Stimulated activated CD4-positive, alpha-beta T cell treated with anti-CD3 and anti-CD28 coated beads, TNF-alpha, amount 100 ng/mL, for 24 hours (primary cell): ENCODE measurements around the gene ADAM12.

Experiments used
- DNase-seq, 3 experiments: peaks; one replicate each; pipeline ENCODE4 v3.0.0-alpha.2; 2020; ENCODE audit warnings: low read depth in 3 of 3

Gene ADAM12

GRCh38 chr10:126387931-126388911, at the start of gene ADAM12:
Gene ADAM12 (minus strand): TSS chr10:126388477. CDS start chr10:126388145, 332 bp downstream.
- no peak for DNase-seq

GRCh38 chr10:126437635-126438406, 49.5 kb upstream of the ADAM12 start:
- DNase-seq, result no peak

- DNase-seq, result no peak
Measured at GRCh38 chr10:126434235-126434634, 46.0 kb upstream of the ADAM12 start.

- DNase-seq, result no peak
Measured at GRCh38 chr10:126433351-126433750, 45.1 kb upstream of the ADAM12 start.

- no peak for DNase-seq
Measured at GRCh38 chr10:126432507-126432906, 44.2 kb upstream of the ADAM12 start.

GRCh38 chr10:126431816-126432215, 43.5 kb upstream of the ADAM12 start:
- no peak for DNase-seq

GRCh38 chr10:126430512-126430911, 42.2 kb upstream of the ADAM12 start:
- DNase-seq, result no peak

- no peak for DNase-seq
Measured at GRCh38 chr10:126429275-126429674, 41.0 kb upstream of the ADAM12 start.

- DNase-seq, result no peak
Measured at GRCh38 chr10:126425489-126426065, 37.3 kb upstream of the ADAM12 start.

GRCh38 chr10:126425032-126425431, 36.8 kb upstream of the ADAM12 start:
- DNase-seq, result no peak

- DNase-seq, result no peak
Measured at GRCh38 chr10:126423732-126424491, 35.6 kb upstream of the ADAM12 start.

- no peak for DNase-seq
Measured at GRCh38 chr10:126422567-126422966, 34.3 kb upstream of the ADAM12 start.

- DNase-seq, result no peak
Measured at GRCh38 chr10:126421756-126422256, 33.5 kb upstream of the ADAM12 start.

- no peak for DNase-seq
Measured at GRCh38 chr10:126420567-126421300, 32.5 kb upstream of the ADAM12 start.

GRCh38 chr10:126417220-126417825, 29.0 kb upstream of the ADAM12 start:
- DNase-seq, result no peak

GRCh38 chr10:126409821-126410220, 21.5 kb upstream of the ADAM12 start:
- no peak for DNase-seq

- no peak for DNase-seq
Measured at GRCh38 chr10:126408953-126409641, 20.8 kb upstream of the ADAM12 start.

GRCh38 chr10:126407831-126408230, 19.6 kb upstream of the ADAM12 start:
- no peak for DNase-seq

GRCh38 chr10:126405239-126405775, 17.0 kb upstream of the ADAM12 start:
- no peak for DNase-seq
